Right hindlimb (tissue), 1 donor: ENCODE results near the gene CBR1.
A peak's percentile ranks its signal among the peaks of the same experiment; 100 is the strongest.
"Not testable (repeated sequence)": the region's sequence is repeated elsewhere in the genome, so short reads cannot be mapped to it uniquely, and the experiment has no call there.

Experiments used
- DNase-seq: peaks from one replicate; pipeline ENCODE4 v3.0.0-alpha.2; 2018

Gene CBR1

DNA sequence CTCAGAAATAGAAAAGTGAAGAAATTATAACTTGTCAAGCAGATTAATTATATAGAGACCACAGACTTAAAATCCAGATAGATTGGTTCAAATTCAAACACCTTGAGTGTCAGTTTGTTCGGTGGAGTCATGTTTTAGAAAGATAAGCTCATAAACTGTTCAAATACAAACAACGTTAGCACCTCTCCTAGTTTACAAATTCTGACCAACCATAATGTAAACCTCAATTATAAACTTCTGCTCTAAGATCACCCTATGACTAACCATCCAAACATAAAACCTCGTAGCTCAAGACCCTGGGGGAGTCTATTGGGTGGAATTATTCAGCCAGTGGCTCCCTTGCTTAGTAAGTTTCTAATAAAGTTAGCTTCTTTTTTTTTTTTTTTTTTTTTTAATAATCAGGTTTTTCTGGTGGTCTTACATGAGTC is 12.4 kb downstream of the CBR1 start:
- no peak for DNase-seq

DNA sequence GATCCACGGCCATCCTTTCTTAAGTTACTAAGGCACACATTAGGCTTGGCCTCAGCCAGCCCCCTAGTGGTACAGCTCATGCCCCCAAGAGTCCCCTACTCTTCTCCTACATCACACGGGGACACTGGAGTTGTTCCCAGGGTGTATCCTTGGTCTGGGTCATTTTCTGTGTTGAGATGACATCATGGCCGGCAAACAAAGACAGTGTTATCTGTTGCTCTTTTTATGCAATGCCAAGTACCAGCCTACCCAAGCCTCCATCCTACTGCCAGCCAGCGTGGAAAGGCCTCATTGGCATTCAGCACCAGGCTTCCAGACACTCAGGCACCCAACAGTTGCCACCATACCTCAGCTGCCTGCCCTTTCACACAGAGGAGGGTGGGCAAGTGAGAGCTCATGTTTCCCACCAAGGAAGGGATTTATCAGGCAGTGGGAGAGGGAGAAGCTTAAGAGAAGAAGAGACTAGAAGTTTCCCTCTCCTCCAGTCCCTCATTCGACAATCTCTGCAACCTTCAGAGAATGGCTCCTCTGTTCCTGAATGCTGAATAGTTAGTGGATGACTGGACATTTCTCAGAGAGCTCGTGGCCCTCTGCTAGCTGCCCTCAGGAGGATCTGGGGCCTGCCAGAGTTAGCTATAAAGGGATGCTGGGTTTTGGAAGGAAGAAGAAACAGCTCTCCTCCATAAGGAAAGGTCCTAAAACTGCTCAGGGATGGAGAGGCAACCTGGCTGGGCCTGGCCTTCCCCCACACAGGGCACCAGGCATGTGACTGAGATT is 17.7 kb downstream of the CBR1 start:
- no peak for DNase-seq

DNA sequence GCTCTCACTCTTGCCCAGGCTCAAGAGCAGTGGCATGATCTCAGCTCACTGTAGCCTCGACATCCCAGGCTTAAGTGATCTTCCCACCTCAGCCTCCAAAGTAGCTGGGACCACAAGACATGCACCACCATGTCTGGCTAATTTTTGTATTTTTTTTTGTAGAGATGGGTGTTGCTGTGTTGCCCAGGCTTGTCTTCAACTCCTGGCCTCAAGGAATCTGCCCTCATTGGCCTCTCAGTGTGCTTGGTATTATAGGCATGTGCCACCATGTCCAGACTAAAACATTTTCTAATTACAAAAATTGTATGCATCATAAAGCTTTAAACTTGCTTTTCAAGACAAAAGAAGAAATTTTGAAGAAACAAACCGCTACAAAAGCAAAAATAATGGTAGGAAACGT is 20.1 kb downstream of the CBR1 start:
- no peak for DNase-seq

DNA sequence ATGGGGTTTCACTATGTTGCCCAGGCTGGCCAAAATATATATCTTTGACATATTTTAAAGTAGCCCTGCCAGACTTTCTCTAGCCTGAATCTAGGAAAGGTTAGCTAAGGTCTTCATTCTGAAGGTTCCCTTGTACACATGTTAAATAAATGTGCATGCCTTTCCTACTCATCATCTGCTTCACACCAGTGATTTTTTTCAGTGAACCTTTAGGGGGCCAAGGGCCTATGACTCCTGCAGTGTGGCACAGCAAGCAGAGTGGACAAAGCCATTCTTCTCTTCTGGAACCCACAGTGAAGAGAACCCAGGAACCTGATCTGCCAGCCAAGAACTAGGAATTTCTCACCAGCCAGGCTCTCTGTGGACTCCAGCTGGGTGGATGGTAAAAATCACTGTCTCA is 22.9 kb downstream of the CBR1 start:
- DNase-seq: no peak

DNA sequence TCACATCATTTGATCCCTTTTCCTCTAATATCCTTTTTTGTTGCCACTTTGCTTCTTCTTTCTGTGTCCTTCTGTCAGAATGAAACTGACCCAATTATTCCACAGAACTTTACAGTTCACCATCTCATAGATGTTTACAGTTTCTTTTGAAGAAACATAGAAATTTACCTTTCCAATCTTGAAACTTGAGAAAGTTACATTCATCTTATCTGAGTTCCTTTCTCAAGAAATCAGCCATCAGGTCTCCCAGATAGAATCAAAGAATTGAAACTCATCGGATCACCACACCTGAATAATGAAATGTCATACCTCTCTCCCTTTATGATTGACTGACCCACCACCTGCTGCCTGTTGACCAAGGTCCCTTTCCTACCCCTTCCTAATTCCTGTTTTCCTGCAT is 23.7 kb downstream of the CBR1 start:
- no peak for DNase-seq

DNA sequence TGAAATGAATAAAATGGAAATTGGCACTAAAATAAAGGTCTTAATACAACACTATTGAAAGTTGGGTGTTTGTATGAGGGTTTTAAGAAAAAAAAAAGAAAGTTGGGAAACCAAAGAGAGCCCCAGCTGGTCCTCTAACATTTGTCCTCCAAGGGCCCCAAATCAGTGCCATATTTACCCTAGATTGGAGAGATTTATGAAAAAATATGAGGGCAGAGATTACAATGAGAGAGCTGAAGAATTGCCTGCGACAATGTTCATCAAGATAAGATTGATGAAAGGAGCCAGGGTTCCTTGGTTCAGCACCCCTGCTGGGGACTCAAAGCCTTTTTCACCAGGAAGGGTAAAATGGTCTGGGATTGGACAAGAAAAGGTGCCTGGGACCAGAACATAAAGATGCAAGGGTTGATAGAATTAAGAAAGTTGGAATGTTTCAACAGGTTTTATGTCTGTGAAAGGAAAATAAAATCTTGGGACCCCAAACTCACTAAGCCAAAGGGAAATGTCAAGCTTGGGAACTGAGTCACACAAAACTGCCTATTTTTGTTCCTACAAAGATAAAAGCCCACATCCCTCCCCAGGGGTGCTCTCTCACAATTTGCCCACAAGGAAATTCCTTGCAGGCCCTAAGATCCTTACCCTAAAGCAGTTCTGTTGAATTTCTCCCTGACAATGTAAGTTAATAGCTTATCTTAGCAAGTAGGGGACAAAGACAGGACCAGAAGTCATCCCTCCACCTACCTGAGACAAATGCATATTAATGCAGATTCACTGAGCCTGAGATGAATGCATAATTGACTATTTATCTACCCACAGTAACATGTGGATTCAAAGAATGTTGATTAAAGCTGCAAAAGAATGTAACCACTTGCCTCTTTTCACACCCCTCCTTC is 26.8 kb downstream of the CBR1 start:
- no peak for DNase-seq

DNA sequence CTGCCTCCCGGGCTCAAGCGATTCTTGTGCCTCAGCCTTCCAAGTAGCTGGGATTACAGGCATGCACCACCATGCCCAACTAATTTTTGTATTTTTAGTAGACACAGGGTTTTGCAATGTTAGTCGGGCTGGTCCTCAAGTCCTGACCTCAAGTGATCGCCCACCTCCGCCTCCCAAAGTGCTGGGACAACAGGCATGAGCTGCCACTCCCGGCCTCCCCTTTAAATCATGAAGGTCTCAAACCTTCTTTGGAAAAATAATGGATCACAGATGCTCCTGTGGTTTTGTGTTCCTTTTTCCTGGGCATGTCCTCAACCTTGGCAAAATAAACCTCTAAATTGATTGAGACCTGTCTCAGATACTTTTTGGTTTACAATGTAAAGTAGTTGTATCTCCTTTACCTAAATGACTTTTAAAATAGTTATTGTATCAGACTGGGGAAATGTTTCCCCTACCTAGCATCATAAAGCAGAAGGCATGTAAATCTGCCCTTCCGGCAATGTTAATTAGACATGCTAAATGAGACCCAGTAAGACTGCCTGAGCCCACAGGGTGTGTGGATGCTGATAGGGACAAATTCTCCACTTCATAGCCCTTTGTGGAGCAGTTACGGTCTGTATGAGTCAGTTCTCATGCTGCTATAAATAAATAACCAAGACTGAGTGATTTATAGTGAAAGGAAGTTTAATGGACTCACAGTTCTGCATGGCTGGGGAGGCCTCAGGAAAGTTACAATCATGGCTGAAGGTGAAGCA is 27.8 kb downstream of the CBR1 start:
- no peak for DNase-seq

DNA sequence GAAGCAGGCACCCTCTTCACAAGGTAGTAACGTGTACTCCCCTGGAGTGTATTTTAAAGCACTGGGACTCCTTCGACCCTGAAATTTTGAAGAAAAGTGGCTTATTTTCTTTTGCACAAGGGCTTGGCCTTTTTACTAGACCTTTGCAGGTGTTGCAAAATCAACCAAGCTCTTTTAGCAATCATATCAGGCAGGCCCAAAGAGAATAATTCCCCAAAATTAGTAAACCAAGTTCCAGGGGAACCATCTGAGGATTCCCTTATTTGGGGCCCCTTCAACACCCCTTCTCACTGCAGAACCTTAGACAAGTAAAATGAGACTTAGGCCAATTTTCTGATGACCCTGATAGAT is 28.3 kb downstream of the CBR1 start:
- DNase-seq: no peak

DNA sequence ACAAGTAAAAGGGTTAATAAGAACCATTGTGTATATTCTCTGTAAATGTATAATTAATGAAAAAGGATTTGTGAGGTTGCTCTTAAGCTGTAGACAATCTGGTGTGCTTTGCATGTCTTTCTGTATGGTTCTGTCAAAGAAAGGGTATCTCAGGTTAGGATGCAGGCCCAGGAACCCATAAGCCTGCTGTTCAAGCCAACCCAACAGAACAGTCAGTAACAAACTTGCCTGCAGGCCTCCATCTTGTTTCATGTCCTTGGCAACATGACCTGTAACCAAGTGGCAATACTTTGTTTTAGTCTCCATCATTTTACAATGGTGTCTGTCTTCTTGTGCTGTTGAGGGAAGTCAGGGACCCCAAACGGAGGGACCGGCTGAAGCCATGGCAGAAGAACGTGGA is 29.2 kb downstream of the CBR1 start:
- no peak for DNase-seq

DNA sequence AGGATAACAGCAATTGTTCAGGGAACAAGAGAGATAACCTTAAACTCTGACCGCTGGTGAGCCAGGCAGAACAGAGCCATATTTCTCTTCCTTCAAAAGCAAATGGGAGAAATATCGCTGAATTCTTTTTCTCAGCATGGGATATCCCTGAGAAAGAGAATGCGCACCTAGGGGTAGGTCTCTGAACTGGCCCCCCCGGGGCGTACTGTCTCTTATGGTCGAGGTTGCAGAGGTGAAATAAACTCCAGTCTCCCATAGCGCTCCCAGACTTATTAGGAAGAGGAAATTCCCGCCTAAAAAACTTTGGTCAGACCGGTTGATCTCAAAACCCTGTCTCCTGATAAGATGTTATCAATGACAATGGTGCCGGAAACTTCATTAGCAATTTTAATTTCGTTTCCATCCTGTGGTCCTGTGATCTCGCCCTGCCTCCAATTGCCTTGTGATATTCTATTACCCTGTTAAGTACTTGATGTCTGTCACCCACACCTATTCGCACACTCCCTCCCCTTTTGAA is 29.9 kb downstream of the CBR1 start:
- not testable (repeated sequence) for DNase-seq

DNA sequence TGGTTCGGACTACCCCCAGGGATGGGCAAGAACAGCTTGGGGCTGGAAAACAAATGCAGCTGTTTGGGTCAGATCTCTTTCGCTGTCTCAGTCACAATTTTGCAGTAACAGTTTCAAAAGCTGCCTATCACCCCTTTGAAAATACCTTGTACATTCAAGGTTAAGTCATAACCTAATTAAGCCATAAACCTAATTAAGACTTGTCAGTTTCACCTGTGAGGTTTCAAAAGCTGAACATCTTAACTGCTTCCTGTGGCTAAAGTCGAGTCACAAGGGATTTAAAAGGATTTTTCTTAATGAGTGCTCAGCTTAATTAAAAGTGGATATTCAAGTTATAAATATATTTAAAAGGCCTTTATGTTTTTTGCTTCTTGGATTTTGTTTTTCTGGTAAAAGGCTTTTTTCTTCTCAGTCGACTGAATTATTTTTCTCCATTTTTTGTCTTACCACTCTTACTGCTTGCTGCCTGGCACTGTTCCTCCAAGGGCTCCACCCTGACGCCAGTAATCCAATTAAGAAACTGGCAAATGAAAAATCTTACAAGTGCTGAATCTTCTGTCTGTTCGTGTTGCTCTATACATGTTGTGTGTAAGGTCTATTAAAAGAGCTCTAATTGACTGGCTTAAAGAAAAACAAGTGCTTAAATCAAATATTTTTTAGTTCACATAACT is 31.3 kb downstream of the CBR1 start:
- DNase-seq: no peak

DNA sequence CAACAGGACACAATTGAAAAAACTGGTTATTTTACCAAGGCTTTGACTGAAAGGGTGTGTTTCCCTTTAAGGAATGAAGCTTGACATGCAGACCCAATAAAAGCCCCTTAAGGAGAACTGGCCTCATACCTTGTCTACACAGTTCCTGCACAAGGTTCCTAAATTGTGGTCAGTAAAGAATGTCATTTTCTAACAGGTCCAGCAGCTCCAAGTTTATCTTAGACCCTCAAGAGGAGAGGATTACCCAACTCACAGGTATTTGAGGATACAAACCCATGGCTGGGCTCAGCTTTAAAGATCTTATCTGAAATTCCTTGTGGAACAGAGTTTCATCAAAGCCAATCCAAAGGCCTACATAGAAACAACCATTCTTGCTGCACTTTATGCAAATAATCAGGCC is 33.6 kb downstream of the CBR1 start:
- no peak for DNase-seq

DNA sequence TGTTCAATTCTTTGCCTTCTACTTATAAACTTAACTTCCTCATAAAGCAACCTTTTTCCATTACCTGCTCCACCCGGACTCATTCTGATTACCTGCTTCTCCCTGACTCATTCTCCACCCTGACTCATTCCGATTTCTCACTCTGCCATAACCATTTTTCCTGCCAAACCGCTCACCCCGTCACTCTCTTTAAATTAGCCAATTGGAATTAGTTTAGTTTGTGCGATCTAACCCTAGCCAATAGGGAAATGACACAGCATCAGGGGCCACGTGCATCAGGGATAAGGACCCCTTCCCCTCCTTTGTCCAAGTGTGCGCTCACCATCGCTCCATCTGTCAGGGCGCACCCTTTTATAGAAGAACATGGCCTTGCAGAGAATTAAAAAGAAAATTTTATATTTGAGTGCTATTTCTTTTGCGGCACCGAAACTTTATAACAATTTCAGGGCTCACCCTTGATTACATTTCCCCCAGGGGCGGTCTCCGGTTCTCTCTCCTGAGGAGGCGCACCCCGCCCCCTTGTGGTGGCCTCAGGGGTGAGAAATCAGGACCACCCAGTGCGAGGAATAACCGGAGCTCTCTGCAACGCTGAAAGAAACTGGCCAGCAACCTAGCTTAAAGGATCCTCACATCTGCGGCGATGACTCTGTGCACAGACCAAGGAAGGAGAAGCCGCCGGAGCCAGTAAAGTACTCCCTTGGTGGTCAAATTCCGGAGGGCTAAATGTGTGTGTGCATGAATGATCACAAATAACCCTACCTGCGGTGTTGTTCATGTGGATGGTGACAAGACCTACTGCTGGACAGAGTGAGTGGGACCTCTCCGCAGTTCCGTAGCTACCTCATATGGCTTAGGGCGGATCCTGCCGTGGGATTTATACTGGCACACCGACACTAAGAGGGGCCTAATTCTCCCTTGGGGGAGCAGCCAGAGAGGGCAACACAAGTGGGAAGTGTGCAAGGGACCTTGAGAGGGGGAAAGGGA is 34.8 kb downstream of the CBR1 start:
- peak; percentile 53 for DNase-seq

DNA sequence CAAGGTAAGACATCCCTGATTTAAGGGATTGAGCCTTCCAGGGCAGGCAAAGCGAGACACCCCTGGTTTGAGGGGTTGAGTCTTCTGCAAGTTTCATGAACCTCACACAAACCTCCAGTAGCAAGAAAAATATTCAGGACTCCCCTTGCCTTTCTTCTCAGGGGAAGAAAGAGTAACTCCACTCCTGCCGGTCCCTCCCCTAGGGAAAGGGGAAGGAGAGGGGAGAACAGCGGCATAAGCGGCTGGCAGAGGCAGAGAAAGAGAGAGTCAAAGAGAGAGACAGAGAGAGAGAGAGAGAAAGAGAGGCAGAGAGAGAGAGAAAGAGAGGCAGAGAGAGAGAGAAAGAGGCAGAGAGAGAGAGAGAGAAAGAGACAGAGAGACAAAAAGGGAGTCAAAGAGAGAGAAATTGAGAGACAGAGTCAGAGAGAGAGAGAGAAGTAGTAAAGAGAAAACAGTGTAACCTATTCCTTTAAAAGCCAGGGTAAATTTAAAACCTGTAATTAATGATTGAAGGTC is 35.6 kb downstream of the CBR1 start:
- no peak for DNase-seq

DNA sequence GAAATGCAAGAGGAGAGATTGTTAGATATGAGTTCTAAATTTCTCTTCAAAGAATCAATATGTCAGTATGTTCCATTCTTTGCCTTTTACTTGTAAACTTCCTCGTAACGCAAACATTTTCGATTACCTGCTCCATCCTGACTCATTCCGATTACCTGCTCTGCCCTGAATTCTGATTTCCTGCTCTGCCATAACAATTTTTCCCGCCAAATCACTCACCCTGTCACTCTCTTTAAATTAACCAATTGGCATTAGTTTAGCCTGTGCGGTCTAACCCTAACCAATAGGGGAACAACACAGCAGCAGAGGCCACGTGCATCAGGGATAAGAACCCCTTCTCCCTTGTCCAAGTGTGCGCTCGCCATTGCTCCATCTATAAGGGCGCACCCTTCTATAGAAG is 40.0 kb downstream of the CBR1 start:
- no peak for DNase-seq

DNA sequence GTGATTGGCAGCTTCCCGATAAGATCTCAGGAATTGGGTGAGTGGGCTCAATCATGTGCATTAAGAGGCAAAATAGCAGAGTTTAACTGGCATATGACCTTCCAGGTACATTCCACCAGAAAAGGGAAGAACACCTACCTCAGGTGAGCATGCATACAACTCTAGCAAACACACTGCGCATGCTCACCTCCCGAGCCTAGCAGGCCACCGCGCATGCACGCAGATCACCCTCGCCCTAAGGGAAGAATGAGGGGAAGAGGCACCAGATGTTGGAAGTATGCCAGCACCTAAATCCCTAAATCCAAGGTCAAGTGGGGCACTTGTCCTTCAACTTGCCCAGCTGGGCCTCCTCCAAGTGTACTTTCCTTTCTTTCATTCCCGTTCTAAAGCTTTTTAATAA is 41.4 kb downstream of the CBR1 start:
- DNase-seq: no peak

DNA sequence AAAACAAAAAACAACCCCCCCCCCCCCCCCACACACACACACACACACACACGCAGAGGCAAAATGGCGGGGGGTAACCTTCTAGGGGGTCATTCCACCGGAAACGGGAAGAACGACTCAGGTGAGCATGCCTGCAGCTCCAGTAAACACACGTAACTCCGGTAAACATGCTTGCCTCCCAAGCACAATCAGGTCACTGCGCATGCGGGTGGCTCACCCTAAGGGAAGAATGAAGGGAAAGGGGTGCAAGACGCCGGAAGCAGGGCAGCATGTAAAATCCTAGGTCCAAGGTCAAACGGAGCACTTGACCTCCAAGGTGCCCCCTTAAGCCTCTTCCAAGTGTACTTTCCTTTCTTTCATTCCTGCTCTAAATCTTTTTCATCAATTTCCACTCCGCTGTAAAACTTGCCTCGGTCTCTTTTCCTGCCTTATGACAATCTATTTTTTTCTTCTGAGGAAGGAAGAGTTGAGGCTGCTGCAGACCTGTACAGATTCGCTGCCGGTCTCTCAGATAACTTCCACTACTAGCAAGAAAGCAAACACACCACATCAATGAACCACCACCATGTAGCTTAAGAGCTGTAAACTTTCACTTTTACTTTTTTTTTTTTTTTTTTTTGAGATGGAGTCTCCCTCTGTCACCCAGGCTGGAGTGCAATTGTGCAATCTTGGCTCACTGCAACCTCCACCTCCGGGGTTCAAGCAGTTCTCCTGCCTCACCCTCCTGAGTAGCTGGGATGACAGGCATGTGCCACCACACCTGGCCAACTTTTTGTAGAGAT is 44.0 kb downstream of the CBR1 start:
- DNase-seq: no peak

DNA sequence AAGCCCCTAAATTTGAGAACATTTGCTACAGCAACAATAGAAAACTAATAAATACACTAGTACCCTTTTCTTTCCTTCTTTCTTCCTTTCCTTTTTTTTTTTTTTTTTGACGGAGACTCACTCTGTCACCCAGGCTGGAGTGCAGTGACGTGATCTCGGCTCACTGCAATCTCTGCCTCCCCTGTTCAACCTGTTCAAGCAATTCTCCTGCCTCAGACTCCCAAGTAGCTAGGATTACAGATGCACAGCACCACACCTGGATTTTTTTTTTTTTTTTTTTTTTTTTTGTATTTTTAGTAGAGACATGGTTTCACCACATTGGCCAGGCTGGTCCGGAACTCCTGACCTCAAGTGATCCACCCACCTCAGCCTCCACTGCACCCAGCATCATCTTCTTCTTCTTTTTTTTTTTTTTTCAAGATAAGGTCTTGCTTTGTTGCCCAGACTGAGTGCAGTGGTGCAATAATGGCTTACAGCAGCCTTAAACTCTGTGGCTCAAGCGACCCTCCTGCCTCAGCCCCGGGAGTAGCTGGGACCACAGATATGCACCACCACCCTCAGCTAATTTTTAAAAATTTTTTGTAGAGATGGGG is 45.4 kb downstream of the CBR1 start:
- DNase-seq: no peak

DNA sequence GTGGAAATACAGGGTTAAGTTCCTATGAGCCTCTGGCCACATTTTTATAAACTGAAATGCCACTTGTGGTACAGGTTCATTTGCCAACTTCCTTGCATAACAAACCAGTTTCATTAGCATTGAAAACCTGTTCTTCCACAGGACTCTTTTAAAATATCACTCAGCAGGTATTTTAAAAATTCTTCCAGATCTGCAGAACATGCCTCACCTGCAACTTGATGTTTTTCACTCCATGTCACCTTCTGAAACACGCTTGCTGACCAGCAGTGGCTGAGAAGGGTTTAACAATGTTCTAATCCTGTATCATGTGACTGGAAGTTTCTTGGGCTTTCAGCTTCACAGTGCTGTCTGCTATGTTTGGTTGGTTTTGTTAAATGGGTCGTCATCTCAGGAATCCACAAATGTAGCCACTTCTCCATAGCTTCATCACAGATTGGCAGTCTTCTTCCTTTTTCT is 47.5 kb downstream of the CBR1 start:
- DNase-seq: no peak
